Colonic mucosa (tissue), 4 donors: ENCODE data around the gene LHX8. TPM values are rescaled to one million over a fixed set of nuclear protein-coding genes. Genes with fewer than 3 reads are reported as not detected.
"Not testable (repeated sequence)": the region's sequence is repeated elsewhere in the genome, so short reads cannot be mapped to it uniquely, and the experiment has no call there.

Experiments
- DNase-seq: peaks from one replicate; pipeline ENCODE4 v3.0.0-alpha.2; 2020
- H3K27ac ChIP-seq: fragments of 200-600 bp; one replicate; pipeline ENCODE4 v1.8.0; 2021
- H3K27me3 ChIP-seq: fragments of 200-600 bp; one replicate; pipeline ENCODE4 v1.8.0; 2021
- H3K36me3 ChIP-seq: fragments of 200-600 bp; one replicate; pipeline ENCODE4 v1.8.0; 2021
- H3K4me1 ChIP-seq: fragments of 200-600 bp; one replicate; pipeline ENCODE4 v1.8.0; 2021; ENCODE audit warnings: mild to moderate bottlenecking
- H3K4me3 ChIP-seq: fragments of 200-600 bp; one replicate; pipeline ENCODE4 v1.8.0; 2021
- H3K9ac ChIP-seq, 2 donors: one replicate each; pipeline ENCODE4 v1.7.0; 2013; ENCODE audit warnings: control low read depth in 2 of 2, low read depth in 2 of 2, low read length in 2 of 2
- H3K9me3 ChIP-seq: fragments of 200-600 bp; one replicate; pipeline ENCODE4 v1.8.0; 2021
- intact Hi-C: fragments of 100-400 bp; cut with DNase I; formaldehyde crosslinking; loops from one replicate; pipeline ENCODE4 v1.14.1; 2022
- total RNA-seq, 2 donors: library from RNA; stranded (reverse); fragmentation: NEBNext Ultra II Directional in 1 of 2; extraction: Animal tissue kit (Norgen Biotek cat#: 25700) in 1 of 2; gene quantifications; one replicate each; pipeline ENCODE4 v1.2.1, GENCODE V29; 2021
- TF ChIP-seq, protein P1 (sequence below): fragments of 200-600 bp; IDR thresholded peaks from one replicate; pipeline ENCODE4 v1.8.0; 2022; ENCODE audit warnings: antibody characterized with exemption, mild to moderate bottlenecking
- donor health status: healthy.
- donor health status: DM: no; HTN: no; CAD: no.
- donor health status: DM: no; HTN: no; CAD: no.

The LHX8 gene
- total RNA-seq, 2 donors from 2014 or later: not detected

DNA sequence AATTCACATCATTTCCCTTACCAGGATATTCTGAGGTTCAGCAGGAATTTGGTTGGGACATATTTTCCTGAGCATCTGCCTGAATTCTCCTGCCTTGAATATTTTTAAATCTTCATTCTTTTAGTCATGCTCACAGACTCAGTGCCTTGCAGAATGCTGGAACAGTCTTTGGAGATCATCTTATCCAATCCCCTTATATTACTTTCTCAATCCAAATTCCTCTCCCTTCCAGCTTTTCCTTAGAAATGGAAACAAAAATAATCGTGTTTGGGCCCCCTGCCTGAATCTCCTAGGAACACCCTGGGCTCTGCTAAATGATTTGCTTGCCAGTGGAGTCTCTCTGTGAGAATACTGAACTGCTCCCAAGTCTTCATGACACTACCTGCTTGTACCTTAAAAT, 38.4 kb downstream of the LHX8 start:
- TF ChIP-seq, protein P1, sequence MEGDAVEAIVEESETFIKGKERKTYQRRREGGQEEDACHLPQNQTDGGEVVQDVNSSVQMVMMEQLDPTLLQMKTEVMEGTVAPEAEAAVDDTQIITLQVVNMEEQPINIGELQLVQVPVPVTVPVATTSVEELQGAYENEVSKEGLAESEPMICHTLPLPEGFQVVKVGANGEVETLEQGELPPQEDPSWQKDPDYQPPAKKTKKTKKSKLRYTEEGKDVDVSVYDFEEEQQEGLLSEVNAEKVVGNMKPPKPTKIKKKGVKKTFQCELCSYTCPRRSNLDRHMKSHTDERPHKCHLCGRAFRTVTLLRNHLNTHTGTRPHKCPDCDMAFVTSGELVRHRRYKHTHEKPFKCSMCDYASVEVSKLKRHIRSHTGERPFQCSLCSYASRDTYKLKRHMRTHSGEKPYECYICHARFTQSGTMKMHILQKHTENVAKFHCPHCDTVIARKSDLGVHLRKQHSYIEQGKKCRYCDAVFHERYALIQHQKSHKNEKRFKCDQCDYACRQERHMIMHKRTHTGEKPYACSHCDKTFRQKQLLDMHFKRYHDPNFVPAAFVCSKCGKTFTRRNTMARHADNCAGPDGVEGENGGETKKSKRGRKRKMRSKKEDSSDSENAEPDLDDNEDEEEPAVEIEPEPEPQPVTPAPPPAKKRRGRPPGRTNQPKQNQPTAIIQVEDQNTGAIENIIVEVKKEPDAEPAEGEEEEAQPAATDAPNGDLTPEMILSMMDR: no peak
- Histone ChIP-seq H3K4me1 (no peaks in the 10 kb centered on the region), H3K9ac (no peak overlapping the region), H3K36me3 (no peaks in the 10 kb centered on the region), H3K27ac (no peak overlapping the region), H3K4me3 (no peak overlapping the region), H3K9me3 (no peaks in the 10 kb centered on the region), H3K27me3 (no peaks in the 10 kb centered on the region)
- intact Hi-C loops: no loop called here
- DNase-seq: no peak

DNA sequence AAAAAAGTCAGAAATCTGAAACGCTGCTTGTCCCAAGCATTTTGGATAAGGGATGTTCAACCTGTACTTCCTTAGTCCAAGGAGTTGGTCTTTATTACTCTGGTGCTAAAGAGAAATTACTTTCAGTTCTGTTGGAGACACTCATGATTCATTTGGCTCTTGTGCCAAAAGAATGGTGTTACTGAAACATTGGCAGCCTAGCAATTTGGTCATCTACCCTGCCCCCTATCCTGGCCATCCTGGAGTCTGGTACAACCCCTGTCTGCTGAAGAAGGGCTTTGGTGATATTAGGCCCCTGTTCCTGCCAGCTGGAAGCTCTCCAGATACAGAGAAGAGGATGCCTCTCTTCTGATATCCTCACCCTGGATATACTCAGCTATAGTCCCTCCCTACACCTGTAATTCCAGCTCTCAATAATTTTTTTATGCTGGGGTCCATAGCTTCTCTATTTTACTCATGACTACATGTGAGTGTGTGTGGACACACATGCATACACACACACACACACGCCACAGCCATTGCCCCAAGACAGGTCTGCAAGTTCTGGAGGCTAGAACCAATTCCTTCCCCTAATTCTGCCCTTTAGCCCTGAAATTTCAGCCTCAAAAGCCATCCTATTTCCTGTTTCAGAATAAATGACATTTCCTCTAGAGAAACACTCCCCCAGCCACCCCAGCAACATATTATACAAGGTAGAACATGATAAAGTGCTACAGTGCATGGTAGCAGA, 40.0 kb downstream of the LHX8 start:
- intact Hi-C loops: no loop called here
- no peak for DNase-seq
- Histone ChIP-seq H3K9ac (no peak overlapping the region), H3K36me3 (no peaks in the 10 kb centered on the region), H3K9me3 (no peaks in the 10 kb centered on the region), H3K4me1 (no peaks in the 10 kb centered on the region), H3K27ac (no peak overlapping the region), H3K27me3 (no peaks in the 10 kb centered on the region), H3K4me3 (no peak overlapping the region)
- TF ChIP-seq, protein P1: no peak

DNA sequence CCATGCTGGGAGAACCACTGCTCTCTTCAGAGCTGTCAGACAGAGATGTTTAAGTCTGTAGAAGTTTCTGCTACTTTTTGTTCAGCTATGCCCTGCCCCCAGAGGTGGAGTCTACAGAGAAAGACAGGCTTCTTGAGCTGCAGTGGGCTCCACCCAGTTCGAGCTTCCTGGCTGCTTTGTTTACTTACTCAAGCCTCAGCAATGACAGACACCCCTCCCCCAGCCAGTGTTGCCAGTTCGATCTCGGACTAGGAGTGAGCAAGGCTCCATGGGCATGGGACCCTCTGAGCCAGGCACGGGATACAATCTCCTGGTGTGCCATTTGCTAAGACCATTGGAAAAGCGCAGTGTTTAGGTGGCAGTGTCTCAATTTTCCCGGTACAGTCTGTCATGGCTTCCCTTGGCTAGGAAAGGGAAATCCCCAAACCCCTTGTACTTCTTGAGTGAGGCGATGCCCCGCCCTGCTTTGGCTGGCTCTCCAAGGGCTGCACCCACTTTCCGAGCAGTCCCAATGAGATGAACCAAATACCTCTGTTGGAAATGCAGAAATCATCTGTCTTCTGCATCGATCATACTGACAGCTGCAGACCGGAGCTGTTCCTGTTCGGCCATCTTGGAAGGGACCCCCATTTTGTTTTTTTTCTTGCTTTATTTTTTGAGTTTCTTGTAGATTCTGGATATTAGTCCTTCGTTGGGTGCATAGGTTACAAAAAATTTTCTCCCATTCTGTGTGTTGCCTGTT, 47.2 kb downstream of the LHX8 start:
- H3K27ac ChIP-seq, H3K9ac ChIP-seq, H3K4me3 ChIP-seq, H3K4me1 ChIP-seq, H3K36me3 ChIP-seq, DNase-seq, intact Hi-C loops, H3K9me3 ChIP-seq, H3K27me3 ChIP-seq: not testable (repeated sequence)

DNA sequence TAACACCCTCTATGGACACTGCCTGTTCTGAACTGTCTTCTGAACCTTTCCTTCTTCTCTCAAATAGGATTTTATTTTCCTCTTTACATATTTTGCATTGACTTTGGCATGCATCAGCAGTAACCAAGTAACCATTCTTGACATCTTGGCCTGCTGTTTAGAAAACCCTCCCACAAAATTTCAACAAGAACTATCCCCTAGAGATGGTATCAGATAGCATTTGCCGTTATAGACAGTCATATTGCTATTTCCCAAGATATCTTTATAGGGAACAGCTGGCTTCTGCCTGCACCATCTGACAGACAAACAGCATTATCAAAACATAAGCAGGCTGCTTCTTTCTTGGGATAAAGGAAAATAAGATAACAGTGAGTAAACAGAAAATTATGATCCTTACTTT, 54.7 kb downstream of the LHX8 start:
- H3K9me3 ChIP-seq: no peaks in the 10 kb centered on the region

DNA sequence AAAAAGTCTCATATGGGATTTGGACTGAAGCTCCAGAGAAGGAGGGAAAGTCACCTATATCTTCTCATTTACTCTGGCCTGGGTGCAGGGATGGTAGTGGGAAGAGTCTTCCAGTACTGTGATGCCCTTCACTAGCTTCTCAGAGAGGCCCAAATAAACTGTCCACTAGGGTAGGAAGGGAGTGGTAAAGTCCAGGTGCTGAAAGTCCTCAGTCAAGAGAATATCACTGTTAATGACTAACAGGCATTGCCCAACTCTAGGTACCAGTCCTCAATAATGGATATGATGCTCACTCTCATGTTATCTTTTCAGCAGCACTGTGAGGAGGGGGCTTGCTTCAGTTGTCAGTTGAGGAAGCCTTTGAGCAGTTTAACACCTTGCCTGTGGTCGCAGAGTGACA, 64.0 kb downstream of the LHX8 start:
- no peak overlapping the region for H3K9ac ChIP-seq
- TF ChIP-seq, protein P1: no peak
- H3K36me3 ChIP-seq: no peaks in the 10 kb centered on the region
- H3K27me3 ChIP-seq: no peaks in the 10 kb centered on the region
- no peaks in the 10 kb centered on the region for H3K4me1 ChIP-seq
- no peaks in the 10 kb centered on the region for H3K9me3 ChIP-seq
- intact Hi-C loops: no loop called here
- no peak for DNase-seq
- H3K27ac ChIP-seq: no peak overlapping the region
- no peak overlapping the region for H3K4me3 ChIP-seq

More for the DNA sequence above, 54.7 kb downstream of the LHX8 start:
- DNase-seq: no peak
- no peaks in the 10 kb centered on the region for H3K27me3 ChIP-seq
- TF ChIP-seq, protein P1: no peak
- no peaks in the 10 kb centered on the region for H3K4me1 ChIP-seq
- H3K36me3 ChIP-seq: no peaks in the 10 kb centered on the region
- no peak overlapping the region for H3K27ac ChIP-seq
- no peak overlapping the region for H3K9ac ChIP-seq
- no peak overlapping the region for H3K4me3 ChIP-seq
- intact Hi-C loops: no loop called here

DNA sequence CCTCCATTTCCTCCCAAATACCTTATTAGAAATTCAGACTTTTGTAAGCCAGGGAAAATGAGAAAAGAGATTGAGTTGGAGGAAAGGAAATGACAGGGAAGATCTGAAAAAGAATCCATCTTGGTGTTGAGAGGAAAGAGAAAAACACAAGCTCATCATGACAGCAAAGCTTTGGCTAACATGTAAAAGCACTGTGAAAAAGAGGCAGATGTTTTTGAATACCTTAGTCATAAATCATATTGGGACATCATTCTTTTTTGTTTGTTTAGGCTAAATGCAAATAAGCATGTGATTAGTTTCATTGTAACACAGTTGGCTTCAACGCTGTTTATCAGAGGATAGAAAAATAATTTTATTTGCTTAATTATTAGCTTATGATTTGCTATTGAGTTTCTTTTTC, 64.6 kb downstream of the LHX8 start:
- no peak for DNase-seq
- no peaks in the 10 kb centered on the region for H3K9me3 ChIP-seq
- no peaks in the 10 kb centered on the region for H3K27me3 ChIP-seq
- TF ChIP-seq, protein P1: no peak
- no peaks in the 10 kb centered on the region for H3K36me3 ChIP-seq
- intact Hi-C loops: no loop called here
- H3K4me1 ChIP-seq: no peaks in the 10 kb centered on the region
- H3K9ac ChIP-seq: no peak overlapping the region
- no peak overlapping the region for H3K4me3 ChIP-seq
- no peak overlapping the region for H3K27ac ChIP-seq
